Measurements from ENCODE around the gene ECD. TPM values are rescaled to one million over a fixed set of nuclear protein-coding genes. Genes with fewer than 3 reads are reported as not detected.

The ECD gene
- total RNA-seq, 2 experiments from 2014 or later, result 50.5 to 57.7 TPM

DNA sequence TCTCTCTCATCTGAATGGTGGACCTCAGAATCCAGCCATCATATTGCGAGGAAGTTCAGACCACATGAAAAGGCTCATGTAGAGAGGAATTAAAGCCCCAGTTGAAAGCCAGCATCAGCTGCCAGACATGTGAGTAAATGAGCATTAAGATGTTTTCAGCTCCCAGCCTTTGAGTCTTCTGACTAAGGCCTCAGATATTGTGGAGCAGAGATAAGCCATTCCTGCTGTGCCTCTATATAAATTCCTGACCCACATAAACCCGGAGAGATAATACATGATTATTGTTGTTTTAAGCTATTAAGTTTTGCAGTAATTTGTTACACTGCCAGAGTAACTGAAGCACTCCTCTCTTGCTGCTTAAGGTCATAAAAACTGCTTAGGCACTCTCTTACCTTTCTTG, 14.8 kb upstream of the ECD start:
- Histone ChIP-seq H3K4me1 (ENCODE audit: insufficient read depth, low read length) (no peaks in the 10 kb centered on the region), H3K9me3 (ENCODE audit: control insufficient read depth in 1 of 2, insufficient read depth in 1 of 2, low read length in 2 of 2) (no peaks in the 10 kb centered on the region), H3K27ac (ENCODE audit: low read depth in 1 of 2, low read length in 2 of 2) (no peak overlapping the region), H3K36me3 (ENCODE audit: insufficient read depth, low read length) (peaks cover 34% of the 10 kb centered on the region), H3K27me3 (ENCODE audit: control insufficient read depth in 1 of 2, insufficient read depth in 2 of 2, low read length in 2 of 2) (no peaks in the 10 kb centered on the region), H3K4me3 (ENCODE audit: low read length) (no peak overlapping the region)
- ChIA-PET CTCF (no interaction called here), POLR2A (no interaction called here)
- no peaks in the 10 kb centered on the region for H3K27me3 Mint-ChIP-seq
- ATAC-seq (ENCODE audit: poor library complexity) (no peak), DNase-seq (no peak)
- intact Hi-C loops (cut with DNase I, micrococcal nuclease), result no loop called here
- no peaks in the 10 kb centered on the region for H3K9me3 Mint-ChIP-seq
- peaks cover 55% of the 10 kb centered on the region for H3K36me3 Mint-ChIP-seq (ENCODE audit: low read depth)
- TF ChIP-seq, protein P1, sequence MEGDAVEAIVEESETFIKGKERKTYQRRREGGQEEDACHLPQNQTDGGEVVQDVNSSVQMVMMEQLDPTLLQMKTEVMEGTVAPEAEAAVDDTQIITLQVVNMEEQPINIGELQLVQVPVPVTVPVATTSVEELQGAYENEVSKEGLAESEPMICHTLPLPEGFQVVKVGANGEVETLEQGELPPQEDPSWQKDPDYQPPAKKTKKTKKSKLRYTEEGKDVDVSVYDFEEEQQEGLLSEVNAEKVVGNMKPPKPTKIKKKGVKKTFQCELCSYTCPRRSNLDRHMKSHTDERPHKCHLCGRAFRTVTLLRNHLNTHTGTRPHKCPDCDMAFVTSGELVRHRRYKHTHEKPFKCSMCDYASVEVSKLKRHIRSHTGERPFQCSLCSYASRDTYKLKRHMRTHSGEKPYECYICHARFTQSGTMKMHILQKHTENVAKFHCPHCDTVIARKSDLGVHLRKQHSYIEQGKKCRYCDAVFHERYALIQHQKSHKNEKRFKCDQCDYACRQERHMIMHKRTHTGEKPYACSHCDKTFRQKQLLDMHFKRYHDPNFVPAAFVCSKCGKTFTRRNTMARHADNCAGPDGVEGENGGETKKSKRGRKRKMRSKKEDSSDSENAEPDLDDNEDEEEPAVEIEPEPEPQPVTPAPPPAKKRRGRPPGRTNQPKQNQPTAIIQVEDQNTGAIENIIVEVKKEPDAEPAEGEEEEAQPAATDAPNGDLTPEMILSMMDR (IDR thresholded peaks at IDR 0.05), result no peak
- H3K27ac Mint-ChIP-seq, result no peak overlapping the region
- H3K4me1 Mint-ChIP-seq (ENCODE audit: low read depth), result no peaks in the 10 kb centered on the region
- H3K4me3 Mint-ChIP-seq, result no peak overlapping the region

DNA sequence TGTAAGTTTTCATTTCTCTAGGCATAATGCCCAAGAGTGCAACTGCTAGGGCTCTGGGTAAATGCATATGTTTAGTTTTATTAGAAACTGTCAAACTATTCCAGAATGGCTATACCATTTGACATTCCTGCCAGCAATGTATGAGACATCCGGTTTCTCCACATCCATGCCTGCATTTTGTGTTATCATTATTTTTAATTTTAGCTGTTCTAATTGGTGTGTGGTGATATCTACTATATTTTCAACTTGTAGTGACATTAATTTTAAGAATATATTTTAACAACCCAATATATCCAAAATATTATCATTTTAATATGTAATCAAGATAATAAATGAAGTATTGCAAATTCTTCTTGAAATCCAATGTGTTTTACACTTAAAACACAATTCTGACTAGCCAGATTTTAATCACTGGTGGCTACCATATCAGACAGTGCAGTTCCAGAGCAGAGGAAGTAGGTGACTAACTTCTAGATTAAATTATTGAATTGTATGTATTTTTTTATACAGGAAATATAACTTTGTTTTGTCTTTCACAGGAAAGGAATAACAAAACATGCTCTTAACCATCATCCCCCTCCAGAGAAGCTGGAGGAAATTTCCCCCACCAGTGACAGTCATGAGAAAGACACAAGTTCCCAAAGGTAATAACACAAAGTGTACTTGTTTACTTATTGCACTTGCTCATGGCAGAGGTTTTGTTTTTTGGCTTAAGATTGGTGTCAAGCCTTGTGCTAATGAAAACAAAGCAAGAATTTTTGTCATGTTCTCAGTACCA, 6.5 kb upstream of the ECD start:
- no peak overlapping the region for H3K4me3 Mint-ChIP-seq
- no peaks in the 10 kb centered on the region for H3K4me1 Mint-ChIP-seq (ENCODE audit: low read depth)
- H3K27ac ChIP-seq (ENCODE audit: low read depth in 1 of 2, low read length in 2 of 2), result no peak overlapping the region
- intact Hi-C loops (cut with DNase I, micrococcal nuclease), result no loop called here
- peaks cover 21% of the 10 kb centered on the region for H3K36me3 Mint-ChIP-seq (ENCODE audit: low read depth)
- no peaks in the 10 kb centered on the region for H3K27me3 Mint-ChIP-seq
- no peaks in the 10 kb centered on the region for H3K9me3 ChIP-seq (ENCODE audit: control insufficient read depth in 1 of 2, insufficient read depth in 1 of 2, low read length in 2 of 2)
- DNase-seq (no peak), ATAC-seq (ENCODE audit: poor library complexity) (no peak)
- no peak overlapping the region for H3K27ac Mint-ChIP-seq
- POLR2A ChIA-PET, result no interaction called here
- H3K9me3 Mint-ChIP-seq, result no peaks in the 10 kb centered on the region
- H3K36me3 ChIP-seq (ENCODE audit: insufficient read depth, low read length), result peaks cover 24% of the 10 kb centered on the region
- no peaks in the 10 kb centered on the region for H3K4me1 ChIP-seq (ENCODE audit: insufficient read depth, low read length)
- TF ChIP-seq, protein P1 (IDR thresholded peaks at IDR 0.05), result no peak
- H3K4me3 ChIP-seq (ENCODE audit: low read length), result no peak overlapping the region
- H3K27me3 ChIP-seq (ENCODE audit: control insufficient read depth in 1 of 2, insufficient read depth in 2 of 2, low read length in 2 of 2), result no peaks in the 10 kb centered on the region
- CTCF ChIA-PET, result no interaction called here

DNA sequence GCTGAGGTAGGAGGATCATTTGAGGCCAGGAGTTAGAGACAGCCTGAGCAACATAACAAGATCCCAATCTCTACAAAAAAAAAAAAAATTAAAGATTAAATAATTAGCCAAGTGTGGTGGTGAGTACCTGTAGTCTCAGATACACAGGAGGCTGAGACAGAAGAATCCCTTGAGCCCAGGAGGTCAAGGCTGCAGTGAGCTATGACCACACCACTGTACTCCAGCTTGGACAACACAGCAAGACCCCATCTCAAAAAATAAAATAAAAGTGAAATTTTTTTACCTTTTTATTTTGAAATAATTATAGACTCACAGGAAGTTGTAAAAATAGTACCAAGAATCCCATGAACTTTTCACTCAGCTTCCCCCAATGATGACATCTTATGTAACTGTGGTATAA, 5.1 kb upstream of the ECD start:
- Mint-ChIP-seq H3K36me3 (ENCODE audit: low read depth) (peaks cover 19% of the 10 kb centered on the region), H3K4me1 (ENCODE audit: low read depth) (peaks cover 8% of the 10 kb centered on the region), H3K9me3 (no peaks in the 10 kb centered on the region), H3K4me3 (no peak overlapping the region), H3K27me3 (no peaks in the 10 kb centered on the region), H3K27ac (no peak overlapping the region)
- Histone ChIP-seq H3K36me3 (ENCODE audit: insufficient read depth, low read length) (peaks cover 16% of the 10 kb centered on the region), H3K4me1 (ENCODE audit: insufficient read depth, low read length) (peaks cover 7% of the 10 kb centered on the region), H3K4me3 (ENCODE audit: low read length) (no peak overlapping the region), H3K9me3 (ENCODE audit: control insufficient read depth in 1 of 2, insufficient read depth in 1 of 2, low read length in 2 of 2) (no peaks in the 10 kb centered on the region), H3K27me3 (ENCODE audit: control insufficient read depth in 1 of 2, insufficient read depth in 2 of 2, low read length in 2 of 2) (no peaks in the 10 kb centered on the region), H3K27ac (ENCODE audit: low read depth in 1 of 2, low read length in 2 of 2) (no peak overlapping the region)
- DNase-seq, result no peak
- ATAC-seq (ENCODE audit: poor library complexity), result no peak
- CTCF ChIA-PET, result interaction anchor here (1.0 kb wide), 1 partner anchor 14 kb away, joined by 3 read pairs; no protein-coding TSS in a partner anchor
- intact Hi-C loops (cut with DNase I, micrococcal nuclease), result no loop called here
- POLR2A ChIA-PET, result no interaction called here
- TF ChIP-seq, protein P1 (IDR thresholded peaks at IDR 0.05), result no peak
